Inferior parietal cortex (tissue), 1 donor: ENCODE measurements around the gene ANKFN1.

Experiments
- DNase-seq: peaks from one replicate; pipeline ENCODE4 v3.0.0-alpha.2; 2016; ENCODE audit errors: extremely low spot score

The ANKFN1 gene

GRCh38 chr17:56505154-56505756, 352.0 kb downstream of the ANKFN1 start:
- DNase-seq = no peak

GRCh38 chr17:56506349-56506748, 353.1 kb downstream of the ANKFN1 start:
- DNase-seq = no peak

- DNase-seq = no peak
Measured at GRCh38 chr17:56510554-56511342, 357.5 kb downstream of the ANKFN1 start.

- no peak for DNase-seq
Measured at GRCh38 chr17:56514264-56514663, 361.0 kb downstream of the ANKFN1 start.

- DNase-seq = no peak
Measured at GRCh38 chr17:56514899-56515298, 361.6 kb downstream of the ANKFN1 start.

- DNase-seq = no peak
Measured at GRCh38 chr17:56521414-56522141, 368.3 kb downstream of the ANKFN1 start.

- no peak for DNase-seq
Measured at GRCh38 chr17:56523042-56523441, 369.8 kb downstream of the ANKFN1 start.

- DNase-seq = no peak
Measured at GRCh38 chr17:56528696-56529095, 375.4 kb downstream of the ANKFN1 start.

GRCh38 chr17:56532926-56533325, 379.7 kb downstream of the ANKFN1 start:
- DNase-seq = no peak

- no peak for DNase-seq
Measured at GRCh38 chr17:56536766-56537165, 383.5 kb downstream of the ANKFN1 start.

GRCh38 chr17:56540836-56541235, 387.6 kb downstream of the ANKFN1 start:
- no peak for DNase-seq

- DNase-seq = no peak
Measured at GRCh38 chr17:56543280-56543679, 390.0 kb downstream of the ANKFN1 start.

GRCh38 chr17:56545106-56545505, 391.8 kb downstream of the ANKFN1 start:
- DNase-seq = no peak

GRCh38 chr17:56545930-56546329, 392.7 kb downstream of the ANKFN1 start:
- no peak for DNase-seq

GRCh38 chr17:56548661-56549060, 395.4 kb downstream of the ANKFN1 start:
- DNase-seq = no peak

- DNase-seq = no peak
Measured at GRCh38 chr17:56549501-56549900, 396.2 kb downstream of the ANKFN1 start.

- DNase-seq = no peak
Measured at GRCh38 chr17:56557682-56558081, 404.4 kb downstream of the ANKFN1 start.

- DNase-seq = no peak
Measured at GRCh38 chr17:56558088-56558487, 404.8 kb downstream of the ANKFN1 start.
